Jurkat, Clone E6-1 (cell line): ENCODE measurements around the gene ZNF267.
"Not testable (repeated sequence)": the region's sequence is repeated elsewhere in the genome, so short reads cannot be mapped to it uniquely, and the experiment has no call there.

Source experiments
- DNase-seq: peaks from one replicate; pipeline ENCODE4 v3.0.0-alpha.2; 2011; ENCODE audit warnings: low read depth, low spot score
- H3K4me3 ChIP-seq: 2 replicates; pipeline ENCODE4 v1.5.1; 2011; ENCODE audit warnings: mild to moderate bottlenecking, low read length, control low read depth, moderate library complexity

ZNF267 gene

DNA sequence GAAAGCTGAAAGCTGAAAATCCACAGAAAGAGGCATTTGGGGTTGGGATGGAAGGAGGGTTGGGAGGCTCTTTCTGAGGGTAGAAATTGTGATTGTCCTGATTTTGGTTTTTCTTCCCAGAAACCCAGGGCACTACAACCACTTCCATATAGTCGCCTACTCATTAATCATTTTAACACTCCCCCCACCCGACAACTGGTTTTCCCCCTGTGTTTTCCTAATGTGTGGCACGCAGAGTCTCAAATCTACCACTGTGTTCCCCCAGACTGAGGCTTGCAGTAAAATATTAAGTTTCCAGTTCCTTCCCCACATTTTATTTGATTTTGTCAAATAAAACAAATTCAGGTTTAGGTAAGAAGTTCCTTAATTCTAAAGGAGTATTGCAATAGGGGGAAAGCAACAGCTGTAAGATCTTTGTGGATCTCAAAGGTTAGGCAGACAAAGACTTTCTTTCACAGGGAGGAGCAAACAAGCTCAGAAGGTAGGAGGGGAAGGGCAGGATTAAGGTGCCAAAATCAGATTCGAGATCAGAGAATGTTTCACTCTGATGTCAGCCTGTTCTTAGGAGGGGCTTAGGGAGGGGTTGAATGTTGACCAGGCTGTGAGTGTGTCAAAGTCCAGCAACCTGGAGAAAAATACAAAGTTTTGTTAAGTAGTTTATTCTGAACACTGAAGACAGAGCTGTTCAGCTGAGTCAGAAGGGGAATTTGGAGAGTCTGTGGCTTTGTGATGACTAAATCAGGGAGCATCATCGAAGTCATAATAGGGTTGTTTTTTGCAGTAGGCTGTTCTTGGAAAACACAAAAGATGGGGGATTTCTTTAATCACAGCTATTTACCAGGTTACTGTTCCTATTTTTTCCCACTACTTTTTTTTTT, 3.6 kb downstream of the ZNF267 start:
- DNase-seq, result no peak
- no peak overlapping the region for H3K4me3 ChIP-seq

DNA sequence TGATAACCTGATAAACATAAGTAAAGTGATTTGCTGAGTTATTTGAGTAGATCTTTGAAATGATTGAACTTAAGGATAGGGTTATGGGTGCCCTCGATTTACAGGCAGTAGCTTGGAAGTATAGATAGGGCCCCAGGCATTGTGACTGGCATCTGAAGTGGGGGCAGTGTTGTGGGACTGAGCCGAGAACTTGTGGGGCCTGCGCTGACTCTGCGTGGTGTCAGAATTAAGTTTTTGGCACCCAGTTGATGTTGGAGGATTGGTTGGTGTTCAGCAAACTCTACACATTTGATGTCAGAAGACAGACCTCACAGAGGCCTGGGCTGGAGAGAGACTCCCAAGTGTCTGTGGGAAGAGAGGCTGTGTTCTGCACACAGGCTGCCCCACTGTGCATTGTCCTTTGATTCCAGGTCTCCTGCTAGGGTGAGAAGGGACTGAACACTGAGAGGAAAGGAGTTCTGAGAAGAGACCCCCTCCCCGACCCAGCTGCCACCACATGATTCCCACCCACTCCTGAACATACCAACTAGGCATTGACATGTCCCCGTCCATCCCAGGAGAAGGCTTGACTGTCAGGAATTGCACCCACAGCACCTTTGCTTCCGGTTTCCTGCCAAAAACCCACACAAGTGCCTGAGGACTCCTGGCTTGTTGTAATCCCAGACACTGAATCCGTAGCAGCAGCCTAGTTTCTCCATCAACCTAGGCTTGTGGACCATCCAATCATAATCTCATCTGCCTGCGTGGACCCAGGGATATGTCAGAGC, 4.5 kb downstream of the ZNF267 start:
- H3K4me3 ChIP-seq, result no peak overlapping the region
- no peak for DNase-seq

GRCh38 chr16:31879937-31880321, 6.3 kb downstream of the ZNF267 start:
- DNase-seq, result no peak
- no peak overlapping the region for H3K4me3 ChIP-seq

DNA sequence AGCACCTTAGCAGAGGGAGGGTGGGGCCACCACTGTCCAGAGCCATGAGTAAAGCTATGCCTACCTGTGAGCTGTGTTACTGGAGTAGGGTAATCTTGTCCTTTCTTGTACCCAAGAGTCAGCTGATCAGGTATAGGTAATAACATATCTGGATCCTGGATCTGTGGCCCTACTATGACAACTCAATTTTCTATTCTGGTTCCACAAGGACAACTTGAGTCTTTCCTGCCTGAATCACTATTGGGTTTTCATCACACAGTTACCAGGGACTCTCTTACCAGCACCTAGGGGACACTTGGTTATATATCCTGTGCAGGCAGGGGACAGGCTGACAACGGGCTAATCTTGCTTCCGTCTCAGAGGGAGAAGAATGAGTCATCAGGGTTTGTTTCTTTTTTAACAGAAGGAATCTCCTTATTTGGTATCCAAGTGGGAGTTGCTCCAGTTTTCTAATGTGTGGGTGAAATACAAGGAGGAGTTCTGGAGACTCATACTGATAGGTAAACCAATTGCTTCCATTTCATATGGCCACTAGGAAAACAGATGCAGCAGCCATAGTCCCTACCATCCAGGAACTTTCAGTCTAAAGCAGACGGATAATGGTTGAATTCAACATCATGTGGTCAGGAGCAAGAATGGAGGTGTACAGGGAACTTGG, 6.8 kb downstream of the ZNF267 start:
- H3K4me3 ChIP-seq, result no peak overlapping the region
- no peak for DNase-seq

DNA sequence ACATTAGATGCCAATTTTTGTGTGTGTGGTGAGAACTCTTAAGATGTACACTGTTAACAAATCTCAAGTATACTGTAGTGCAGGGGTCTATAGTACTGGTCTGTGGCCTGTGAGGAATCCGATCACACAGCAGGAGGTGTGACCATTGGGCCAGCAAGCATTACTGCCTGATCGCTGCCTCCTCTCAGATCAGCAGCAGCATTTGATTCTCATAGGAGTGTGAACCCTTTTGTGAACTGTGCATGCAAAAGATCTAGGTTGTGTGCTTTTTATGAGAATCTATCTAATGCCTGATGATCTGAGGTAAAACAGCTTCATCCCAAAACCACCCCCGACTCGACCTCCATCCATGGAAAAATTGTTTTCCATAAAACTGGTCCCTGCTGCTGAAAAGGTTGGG, 12.6 kb downstream of the ZNF267 start:
- H3K4me3 ChIP-seq, result no peak overlapping the region
- no peak for DNase-seq

GRCh38 chr16:31888735-31889134, 15.1 kb downstream of the ZNF267 start:
- H3K4me3 ChIP-seq, result no peak overlapping the region
- DNase-seq, result no peak

DNA sequence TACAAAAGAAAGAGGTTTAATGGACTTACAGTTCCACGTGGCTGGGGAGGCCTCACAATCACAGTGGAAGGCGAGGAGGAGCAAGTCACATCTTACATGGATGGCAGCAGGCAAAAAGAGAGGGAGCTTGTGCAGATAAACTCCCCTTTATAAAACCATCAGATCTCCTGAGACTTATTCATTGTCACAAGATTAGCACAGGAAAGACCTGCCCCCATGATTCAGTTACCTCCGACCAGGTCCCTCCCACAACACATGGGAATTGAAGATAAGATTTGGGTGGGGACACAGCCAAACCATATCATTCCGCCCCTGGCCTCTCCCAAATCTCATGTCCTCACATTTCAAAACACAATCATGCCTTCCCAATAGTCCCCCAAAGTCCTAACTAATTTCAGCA, 18.5 kb downstream of the ZNF267 start:
- H3K4me3 ChIP-seq, DNase-seq: not testable (repeated sequence)

DNA sequence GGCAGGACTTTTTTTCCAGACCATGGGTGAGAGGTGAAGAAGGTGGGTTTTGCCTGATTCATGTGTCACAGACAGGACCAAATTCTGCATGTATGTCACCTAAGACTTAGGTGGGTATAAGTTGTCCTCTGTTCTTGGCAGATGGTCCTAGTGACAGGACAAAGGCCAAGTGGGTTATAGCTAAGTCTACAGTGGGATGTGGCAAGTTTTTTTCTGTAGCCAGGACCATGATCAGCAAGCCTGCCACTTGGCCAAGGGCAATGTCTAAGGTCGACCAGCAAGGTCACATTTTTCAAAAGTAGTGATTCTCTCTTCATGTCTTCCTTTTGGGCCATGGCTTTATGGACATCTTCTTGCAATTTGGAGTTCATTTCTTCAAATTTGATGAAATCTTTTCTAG, 20.2 kb downstream of the ZNF267 start:
- no peak overlapping the region for H3K4me3 ChIP-seq
- no peak for DNase-seq

DNA sequence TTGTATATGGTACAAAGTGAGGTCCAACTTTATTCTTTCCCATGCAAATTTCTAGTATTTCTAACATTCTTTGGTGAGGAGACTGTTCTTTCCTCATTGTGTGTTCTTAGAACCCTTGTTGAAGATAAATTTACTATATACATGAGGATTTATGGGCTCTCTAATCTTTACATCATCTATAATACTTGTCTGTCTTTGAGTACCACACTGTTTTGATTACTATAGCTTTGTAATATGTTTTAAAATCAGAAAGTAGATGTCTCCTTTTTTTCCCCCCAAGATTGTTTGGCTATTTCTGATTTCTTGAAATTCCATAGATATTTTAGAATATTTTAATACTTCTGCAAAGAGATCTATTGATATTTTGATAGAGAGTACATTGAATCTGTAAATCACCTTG, 23.7 kb downstream of the ZNF267 start:
- no peak for DNase-seq
- no peak overlapping the region for H3K4me3 ChIP-seq

- DNase-seq, result no peak
- H3K4me3 ChIP-seq, result no peak overlapping the region
These were observed 25.9 kb downstream of the ZNF267 start for GRCh38 chr16:31899505-31899904.

DNA sequence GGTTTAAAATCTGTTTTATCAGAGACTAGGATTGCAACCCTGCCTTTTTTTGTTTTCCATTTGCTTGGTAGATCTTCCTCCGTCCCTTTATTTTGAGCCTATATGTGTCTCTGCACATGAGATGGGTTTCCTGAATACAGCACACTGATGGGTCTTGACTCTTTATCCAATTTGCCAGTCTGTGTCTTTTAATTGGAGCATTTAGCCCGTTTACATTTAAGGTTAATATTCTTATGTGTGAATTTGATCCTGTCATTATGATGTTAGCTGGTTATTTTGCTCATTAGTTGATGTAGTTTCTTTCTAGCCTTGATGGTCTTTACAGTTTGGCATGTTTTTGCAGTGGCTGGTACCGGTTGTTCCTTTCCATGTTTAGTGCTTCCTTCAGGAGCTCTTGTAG, 31.0 kb downstream of the ZNF267 start:
- DNase-seq, H3K4me3 ChIP-seq: not testable (repeated sequence)

DNA sequence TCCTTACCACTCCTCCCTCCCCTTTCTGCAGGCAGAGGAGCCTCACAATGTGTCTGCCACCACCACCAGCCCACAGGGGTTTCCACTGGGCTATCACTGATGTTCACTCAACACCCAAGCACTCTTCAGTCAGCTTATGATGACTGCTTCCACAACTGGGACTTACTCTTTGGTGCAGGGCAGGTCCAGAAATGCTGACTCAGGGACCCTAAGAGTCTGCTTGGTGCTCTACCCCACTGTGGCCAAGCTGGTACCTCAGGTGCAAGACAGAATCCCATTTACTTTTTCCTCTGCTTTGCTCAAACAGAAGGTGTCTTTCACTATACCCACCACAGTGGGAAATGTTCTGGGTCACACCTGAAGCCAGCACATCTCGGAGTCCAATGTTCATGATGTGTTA, 40.1 kb downstream of the ZNF267 start:
- H3K4me3 ChIP-seq, result no peak overlapping the region
- no peak for DNase-seq

GRCh38 chr16:31916056-31916488, 42.5 kb downstream of the ZNF267 start:
- H3K4me3 ChIP-seq, result no peak overlapping the region
- no peak for DNase-seq

DNA sequence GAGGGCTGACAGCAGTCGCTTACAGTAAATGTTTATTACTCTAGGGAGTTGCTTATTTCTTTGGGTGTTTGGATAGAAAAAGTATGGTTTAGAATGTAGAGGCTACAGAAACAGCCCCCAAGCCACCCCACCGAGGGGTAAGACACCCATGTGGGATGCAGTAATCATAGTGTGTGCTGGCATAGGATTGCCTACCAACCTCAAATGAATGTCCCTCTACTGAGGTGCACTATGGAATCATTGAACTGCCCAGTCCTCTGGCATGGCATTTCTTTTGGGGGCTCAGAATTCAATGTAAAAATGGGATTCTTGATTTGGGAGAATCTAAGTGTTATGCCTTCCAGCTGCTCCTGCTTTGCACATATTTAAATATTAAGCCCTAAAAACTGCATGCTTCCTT, 46.8 kb downstream of the ZNF267 start:
- no peak overlapping the region for H3K4me3 ChIP-seq
- DNase-seq, result no peak

GRCh38 chr16:31951806-31952205, 78.2 kb downstream of the ZNF267 start:
- not testable (repeated sequence) for DNase-seq, H3K4me3 ChIP-seq

- H3K4me3 ChIP-seq, DNase-seq: not testable (repeated sequence)
These were observed 78.6 kb downstream of the ZNF267 start for GRCh38 chr16:31952206-31952605.

DNA sequence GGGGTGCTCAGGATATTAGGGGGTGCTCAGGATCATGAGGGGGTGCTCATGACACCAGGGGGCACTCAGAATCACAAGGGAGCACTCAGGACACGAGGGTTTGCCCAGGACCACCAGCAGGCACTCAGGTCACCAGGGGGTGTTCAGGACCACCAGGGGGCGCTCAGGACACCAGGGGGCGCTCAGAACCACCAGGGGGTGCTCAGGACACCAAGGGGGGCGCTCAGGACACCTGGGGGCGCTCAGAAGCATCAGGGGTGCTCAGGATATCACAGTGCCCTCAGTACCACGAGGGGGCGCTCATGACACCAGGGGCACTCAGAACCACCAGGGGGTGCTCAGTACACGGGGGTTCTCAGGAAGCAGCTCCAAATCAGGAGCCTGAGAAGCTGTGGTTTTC, 82.6 kb downstream of the ZNF267 start:
- H3K4me3 ChIP-seq, DNase-seq: not testable (repeated sequence)

DNA sequence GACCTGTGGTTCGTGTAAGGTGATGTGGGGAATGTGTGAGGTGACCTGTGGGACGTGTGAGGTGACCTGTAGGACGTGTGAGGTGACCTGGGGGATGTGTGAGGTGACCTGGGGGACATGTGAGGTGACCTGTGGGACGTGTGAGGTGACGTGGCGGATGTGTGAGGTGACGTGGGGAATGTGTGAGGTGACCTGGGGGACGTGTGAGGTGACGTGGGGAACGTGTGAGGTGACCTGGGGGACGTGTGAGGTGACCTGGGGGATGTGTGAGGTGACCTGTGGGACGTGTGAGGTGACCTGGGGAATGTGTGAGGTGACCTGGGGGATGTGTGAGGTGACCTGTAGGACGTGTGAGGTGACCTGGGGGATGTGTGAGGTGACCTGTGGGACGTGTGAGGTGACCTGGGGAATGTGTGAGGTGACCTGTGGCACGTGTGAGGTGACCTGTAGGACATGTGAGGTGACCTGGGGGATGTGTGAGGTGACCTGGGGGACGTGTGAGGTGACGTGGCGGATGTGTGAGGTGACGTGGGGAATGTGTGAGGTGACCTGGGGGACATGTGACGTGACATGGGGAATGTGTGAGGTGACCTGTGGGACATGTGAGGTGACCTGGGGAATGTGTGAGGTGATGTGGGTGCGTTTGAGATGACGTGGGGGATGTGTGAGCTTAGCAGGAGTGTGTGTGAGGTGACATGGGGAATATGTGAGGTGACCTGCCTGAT, 86.7 kb downstream of the ZNF267 start:
- not testable (repeated sequence) for DNase-seq, H3K4me3 ChIP-seq
